Fibroblast of lung (primary cell): ENCODE data around the gene WDFY3.

Experiments used
- EZH2 ChIP-seq: IDR thresholded peaks from 2 replicates; pipeline ENCODE4 v1.5.1; 2012; ENCODE audit warnings: low read length, control low read depth, mild to moderate bottlenecking; ENCODE audit errors: missing control alignments
- TF ChIP-seq, protein P1 (sequence below), 2 donors: IDR thresholded peaks in 1 of 2; conservative IDR thresholded peaks in 1 of 2; 1 replicate in 1 of 2; 2 replicates in 1 of 2; pipeline ENCODE4 v1.5.1; 2011 to 2012; ENCODE audit warnings: low read length in 2 of 2, control low read depth in 1 of 2, inconsistent platforms in 1 of 2, low read depth in 1 of 2, mild to moderate bottlenecking in 1 of 2

DNA sequence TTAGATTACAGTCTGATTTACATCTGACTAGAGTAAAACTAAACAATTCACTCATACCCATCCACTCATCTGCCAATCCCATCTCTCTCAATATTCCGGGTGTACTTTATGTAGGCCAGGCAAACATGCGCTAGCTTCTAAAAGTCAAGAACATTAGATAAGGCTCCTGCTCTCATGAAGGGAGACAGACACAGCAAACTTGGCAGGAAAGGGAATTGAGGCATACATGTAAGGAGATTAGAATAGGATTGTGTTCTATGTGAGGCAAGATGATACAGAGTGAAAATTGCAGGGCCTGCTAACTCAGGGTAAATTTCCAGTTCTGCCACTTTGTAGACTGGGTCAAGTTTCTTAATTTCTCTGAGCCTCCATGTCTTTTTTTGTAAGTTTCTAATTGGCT is 247.8 kb downstream of the WDFY3 start:
- TF ChIP-seq, protein P1, sequence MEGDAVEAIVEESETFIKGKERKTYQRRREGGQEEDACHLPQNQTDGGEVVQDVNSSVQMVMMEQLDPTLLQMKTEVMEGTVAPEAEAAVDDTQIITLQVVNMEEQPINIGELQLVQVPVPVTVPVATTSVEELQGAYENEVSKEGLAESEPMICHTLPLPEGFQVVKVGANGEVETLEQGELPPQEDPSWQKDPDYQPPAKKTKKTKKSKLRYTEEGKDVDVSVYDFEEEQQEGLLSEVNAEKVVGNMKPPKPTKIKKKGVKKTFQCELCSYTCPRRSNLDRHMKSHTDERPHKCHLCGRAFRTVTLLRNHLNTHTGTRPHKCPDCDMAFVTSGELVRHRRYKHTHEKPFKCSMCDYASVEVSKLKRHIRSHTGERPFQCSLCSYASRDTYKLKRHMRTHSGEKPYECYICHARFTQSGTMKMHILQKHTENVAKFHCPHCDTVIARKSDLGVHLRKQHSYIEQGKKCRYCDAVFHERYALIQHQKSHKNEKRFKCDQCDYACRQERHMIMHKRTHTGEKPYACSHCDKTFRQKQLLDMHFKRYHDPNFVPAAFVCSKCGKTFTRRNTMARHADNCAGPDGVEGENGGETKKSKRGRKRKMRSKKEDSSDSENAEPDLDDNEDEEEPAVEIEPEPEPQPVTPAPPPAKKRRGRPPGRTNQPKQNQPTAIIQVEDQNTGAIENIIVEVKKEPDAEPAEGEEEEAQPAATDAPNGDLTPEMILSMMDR (conservative IDR thresholded peaks at IDR 0.05 in 1 of 2, IDR thresholded peaks at IDR 0.05 in 1 of 2; ENCODE audit: low read depth in 1 of 2, low read length in 2 of 2) = no peak
- no peak for TF ChIP-seq EZH2
